K562 (cell line): ENCODE measurements around the gene TBCCD1. TPM values are rescaled to one million over a fixed set of nuclear protein-coding genes. Genes with fewer than 3 reads are reported as not detected.
"Not testable (repeated sequence)": the region's sequence is repeated elsewhere in the genome, so short reads cannot be mapped to it uniquely, and the experiment has no call there.

ENCODE experiments used
- ATAC-seq: fragments of 200-7000 bp; cut with Tn5 transposase; 3 replicates; pipeline ENCODE4 v1.9.1; 2020; ENCODE audit warnings: moderate library complexity
- BruUV-seq: library from RNA; stranded (reverse); fragments of 400-500 nt; replicated peaks from 2 replicates; lab custom pipeline; 2021; lab: Mats Ljungman, UMichigan
- CTCF ChIA-PET: fragments of 300-600 bp; formaldehyde crosslinking; extraction: SDS; loops from one replicate; lab custom pipeline; 2021; ENCODE audit warnings: low intra/inter-chr PET ratio; lab: Yijun Ruan, JAX
- POLR2A ChIA-PET: fragments of 300-600, 350-650 bp; sonication (Branson Sonifier 250); formaldehyde crosslinking; extraction: SDS; loops from one replicate; lab custom pipeline; 2021; ENCODE audit warnings: antibody characterized with exemption, inconsistent platforms; lab: Yijun Ruan, JAX
- DNase-seq, 4 experiments: peaks; one replicate each; pipeline versions ENCODE4 v3.0.0 to v3.0.0-alpha.2; 2011 to 2018; ENCODE audit warnings: low spot score in 3 of 4, mixed read lengths in 3 of 4; ENCODE audit errors: extremely low read depth in 1 of 4
- FAIRE-seq: peaks from 2 replicates; lab custom pipeline; 2011; peaks lifted over from hg19 to GRCh38; lab: Jason Lieb, UNC
- H2AFZ ChIP-seq: 2 replicates; pipeline ENCODE4 v1.6.0; 2011; ENCODE audit warnings: low read depth, low read length, control low read depth, inconsistent platforms
- H3K27ac ChIP-seq: fragments of 200-600 bp; 3 replicates; pipeline ENCODE4 v1.8.0; 2011; ENCODE audit warnings: low read depth, mild to moderate bottlenecking, control low read depth, inconsistent platforms, low read length, moderate library complexity, mixed read lengths; ENCODE audit errors: extremely low read depth
- H3K27me3 ChIP-seq, 2 experiments: fragments of 300-600 bp in 1 of 2; 2 replicates in 1 of 2; 3 replicates in 1 of 2; pipeline versions ENCODE4 v1.6.0 to v1.8.0; 2011; ENCODE audit warnings: inconsistent platforms in 2 of 2, low read length in 2 of 2, mild to moderate bottlenecking in 1 of 2, mixed read lengths in 1 of 2, moderate library complexity in 1 of 2; ENCODE audit not compliant: control insufficient read depth in 2 of 2, insufficient read depth in 2 of 2
- H3K36me3 ChIP-seq: fragments of 300-600 bp; 3 replicates; pipeline ENCODE4 v1.8.0; 2011; ENCODE audit warnings: mild to moderate bottlenecking, low read length, inconsistent platforms; ENCODE audit not compliant: control insufficient read depth, insufficient read depth
- H3K4me1 ChIP-seq, 2 experiments: fragments of 200-600 bp in 1 of 2; replicated peaks in 1 of 2; 2 replicates in 1 of 2; 3 replicates in 1 of 2; pipeline versions ENCODE4 v1.5.1 to v1.8.0; 2011; ENCODE audit warnings: inconsistent platforms in 2 of 2, low read length in 2 of 2, mild to moderate bottlenecking in 1 of 2, mixed read lengths in 1 of 2, moderate library complexity in 1 of 2; ENCODE audit not compliant: control insufficient read depth in 2 of 2, insufficient read depth in 2 of 2
- H3K4me2 ChIP-seq: 2 replicates; pipeline ENCODE4 v1.6.1; 2011; ENCODE audit warnings: low read length, control low read depth, inconsistent platforms, mixed read lengths; ENCODE audit not compliant: insufficient read depth
- H3K4me3 ChIP-seq: fragments of 200-600 bp; sonication (generic), shearing (Covaris generic); 2 replicates; pipeline ENCODE4 v1.5.1; 2016; ENCODE audit warnings: control low read depth, inconsistent platforms
- H3K79me2 ChIP-seq: fragments of 200-600 bp; 3 replicates; pipeline ENCODE4 v1.8.0; 2011; ENCODE audit warnings: low read length, inconsistent platforms; ENCODE audit not compliant: control insufficient read depth, insufficient read depth
- H3K9ac ChIP-seq, 2 experiments: 2 replicates each; pipeline versions ENCODE4 v1.6.0 to v1.6.1; 2011; ENCODE audit warnings: low read depth in 2 of 2, low read length in 2 of 2, control low read depth in 1 of 2, inconsistent platforms in 1 of 2, mild to moderate bottlenecking in 1 of 2, mixed read lengths in 1 of 2; ENCODE audit not compliant: insufficient read depth in 1 of 2
- H3K9me1 ChIP-seq: one replicate; pipeline ENCODE4 v1.6.0; 2011; ENCODE audit warnings: inconsistent platforms, mild to moderate bottlenecking, low read length, moderate library complexity; ENCODE audit not compliant: control insufficient read depth, insufficient read depth
- H3K9me3 ChIP-seq: replicated peaks from 2 replicates; pipeline ENCODE4 v1.5.1; 2011; ENCODE audit warnings: low read depth, low read length, inconsistent platforms; ENCODE audit not compliant: control insufficient read depth, insufficient read depth
- H4K20me1 ChIP-seq: replicated peaks from 2 replicates; pipeline ENCODE4 v1.6.1; 2011; ENCODE audit warnings: low read length, inconsistent platforms, mixed read lengths; ENCODE audit not compliant: control insufficient read depth, insufficient read depth
- AFF1 ChIP-seq, 2 experiments: fragments of 450-650 bp; IDR thresholded peaks; 2 replicates each; pipeline ENCODE4 v1.6.1; 2018; ENCODE audit warnings: mild to moderate bottlenecking in 2 of 2, low read depth in 1 of 2; ENCODE audit not compliant: partially characterized antibody in 2 of 2
- BACH1 ChIP-seq: fragments of 200-800 bp; sonication (Bioruptor generic); IDR thresholded peaks from 2 replicates; pipeline ENCODE4 v1.6.1; 2016; ENCODE audit warnings: missing genetic modification characterization, missing compliant biosample characterization
- BRF2 ChIP-seq: IDR thresholded peaks from 3 replicates; pipeline ENCODE4 v1.6.1; 2011; ENCODE audit warnings: borderline replicate concordance, mild to moderate bottlenecking; ENCODE audit not compliant: insufficient read length, insufficient read depth
- ELF1 ChIP-seq: fragments of 200-800 bp; sonication (Bioruptor generic); IDR thresholded peaks from 2 replicates; pipeline ENCODE4 v1.6.1; 2016; ENCODE audit warnings: missing genetic modification characterization, missing compliant biosample characterization
- RBM25 ChIP-seq: fragments of 200-400 bp; formaldehyde crosslinking; IDR thresholded peaks from 2 replicates; pipeline ENCODE4 v1.6.1; 2018; ENCODE audit warnings: low read length, low read depth, moderate library complexity; ENCODE audit not compliant: severe bottlenecking
- SMARCA4 ChIP-seq: fragments of 450-650 bp; IDR thresholded peaks from 2 replicates; pipeline ENCODE4 v1.6.1; 2016
- XRCC4 ChIP-seq: IDR thresholded peaks from one replicate; pipeline ENCODE4 v1.6.1; 2011; ENCODE audit not compliant: insufficient read depth, insufficient read length; ENCODE audit errors: extremely low read depth
- ZBTB5 ChIP-seq: fragments of 450-650 bp; IDR thresholded peaks from 2 replicates; pipeline ENCODE4 v1.6.1; 2017; ENCODE audit warnings: antibody characterized with exemption
- ZNF146 ChIP-seq: IDR thresholded peaks from one replicate; pipeline ENCODE4 v1.6.1; 2018; ENCODE audit warnings: missing compliant biosample characterization; ENCODE audit not compliant: unreplicated experiment
- WGBS: fragments of 100-300 bp; shearing (Covaris generic); methylation state at CpG from one replicate; pipeline ENCODE4 v1.1.6; 2016; ENCODE audit warnings: low coverage, mixed read lengths; ENCODE audit not compliant: insufficient coverage; ENCODE audit errors: missing lambda C conversion rate; 5-methylcytosine and 5-hydroxymethylcytosine counted together
- in situ Hi-C: fragments of 300-500 bp; cut with MboI; formaldehyde crosslinking; loops from 4 replicates; pipeline ENCODE4 v1.15.0; 2018; ENCODE audit warnings: inconsistent platforms, mixed read lengths
- intact Hi-C: fragments of 100-400 bp; cut with micrococcal nuclease; formaldehyde crosslinking; loops from 2 replicates; pipeline ENCODE4 v1.14.2; 2022
- polyA plus RNA-seq, 8 experiments: library from polyadenylated mRNA; depleted of rRNA in 4 of 8; stranded (reverse) in 5 of 8; unstranded in 3 of 8; fragments of >200 nt; fragmentation: Nextera tagmentation in 2 of 8; fragmentation: Illumina TruSeq in 1 of 8; extraction: Ambion mirVana in 2 of 8; extraction: Trizol in 1 of 8; gene quantifications; 2 replicates each; pipeline versions ENCODE4 v1.2.1 to v1.2.3, GENCODE V29; 2011 to 2014; ENCODE audit warnings: inconsistent platforms in 1 of 8, missing spikeins in 1 of 8
- total RNA-seq, 7 experiments: library from RNA; depleted of rRNA in 6 of 7; stranded (reverse); fragments of >200 nt in 6 of 7; fragmentation: Illumina TruSeq in 2 of 7; extraction: Trizol in 2 of 7; gene quantifications; 2 replicates each; pipeline versions ENCODE4 v1.2.1 to v1.2.3, GENCODE V29; 2011 to 2021; ENCODE audit warnings: low replicate concordance in 1 of 7

TBCCD1 gene
- total and polyA plus RNA-seq, 9 of the 15 experiments (the other 6 are each of a cell fraction or from before 2014, with no cell fraction given) = 17.7 to 31.1 (median 21.2) TPM

GRCh38 chr3:186498022-186498421 lies 69.1 kb downstream of the TBCCD1 start:
- H3K9ac ChIP-seq, DNase-seq, H2AFZ ChIP-seq, H3K9me3 ChIP-seq, H3K27ac ChIP-seq, POLR2A ChIA-PET, H3K4me1 ChIP-seq, CTCF ChIA-PET, intact Hi-C loops, BruUV-seq, H3K36me3 ChIP-seq, FAIRE-seq, H3K4me2 ChIP-seq, ATAC-seq, H3K4me3 ChIP-seq, H3K9me1 ChIP-seq, in situ Hi-C loops, H4K20me1 ChIP-seq, H3K79me2 ChIP-seq: not testable (repeated sequence)
- peaks cover 9 to 39% of the 10 kb centered on the region in 2 experiments; a peak in 4 of 5 replicates for H3K27me3 ChIP-seq
- peak; percentile 48 for TF ChIP-seq RBM25
- peak; percentile 83 for TF ChIP-seq ZNF146
- WGBS = 0% methylated on average over 2 of the region's 2 CpGs

- CTCF ChIA-PET = no interaction called here
- no peak for FAIRE-seq
- TF ChIP-seq BACH1 (tag) (no peak), BRF2 (no peak), SMARCA4 (no peak), ZBTB5 (no peak), AFF1 (IDR thresholded peaks at IDR 0.05; ENCODE audit: low read depth in 1 of 2, partially characterized antibody in 2 of 2) (no peak), ELF1 (no peak), XRCC4 (no peak)
Observed at GRCh38 chr3:186497608-186498007, 69.5 kb downstream of the TBCCD1 start.

More at GRCh38 chr3:186497608-186498007, 69.5 kb downstream of the TBCCD1 start:
- 2% methylated on average over 4 of the region's 4 CpGs for WGBS
- H2AFZ ChIP-seq = no peak overlapping the region
- H3K4me2 ChIP-seq = no peak overlapping the region
- BruUV-seq = no TSS peak
- intact Hi-C loops (no loop called here), in situ Hi-C loops (no loop called here)
- H3K27ac ChIP-seq = no peak overlapping the region
- no peak for ATAC-seq
- H4K20me1 ChIP-seq = no peaks in the 10 kb centered on the region
- peaks cover 9 to 36% of the 10 kb centered on the region in 2 experiments; a peak in 4 of 5 replicates for H3K27me3 ChIP-seq
- H3K4me3 ChIP-seq = no peak overlapping the region
- H3K4me1 ChIP-seq = no peaks in the 10 kb centered on the region
- H3K9ac ChIP-seq = no peak overlapping the region
- POLR2A ChIA-PET = no interaction called here
- DNase-seq = no peak
- H3K9me1 ChIP-seq = no peaks in the 10 kb centered on the region
- H3K36me3 ChIP-seq = no peaks in the 10 kb centered on the region
- H3K9me3 ChIP-seq = no peaks in the 10 kb centered on the region
- H3K79me2 ChIP-seq = no peaks in the 10 kb centered on the region
